HEK293T (cell line): Measurements from ENCODE around the gene CDKN3.

ENCODE experiments used
- CTCF ChIA-PET: fragments of 350-600 bp; formaldehyde crosslinking; extraction: SDS; loops from one replicate; lab custom pipeline; 2021; ENCODE audit warnings: antibody characterized with exemption, inconsistent platforms; lab: Yijun Ruan, JAX
- POLR2A ChIA-PET: fragments of 350-600 bp; formaldehyde crosslinking; extraction: SDS; loops from one replicate; lab custom pipeline; 2020; ENCODE audit warnings: antibody characterized with exemption, inconsistent platforms; lab: Yijun Ruan, JAX
- DNase-seq: peaks from one replicate; pipeline ENCODE4 v3.0.0; 2012; ENCODE audit warnings: mixed read lengths; ENCODE audit errors: extremely low spot score
- ARNT ChIP-seq: fragments of 450-650 bp; IDR thresholded peaks from 2 replicates; pipeline ENCODE4 v1.6.1; 2017; ENCODE audit warnings: mild to moderate bottlenecking
- BHLHE40 ChIP-seq: fragments of 450-650 bp; IDR thresholded peaks from 2 replicates; pipeline ENCODE4 v1.6.1; 2016; ENCODE audit warnings: mild to moderate bottlenecking, moderate library complexity, borderline replicate concordance
- CTBP1 ChIP-seq: fragments of 450-650 bp; IDR thresholded peaks from 2 replicates; pipeline ENCODE4 v1.6.1; 2016; ENCODE audit warnings: borderline replicate concordance
- ELF4 ChIP-seq: fragments of 450-650 bp; IDR thresholded peaks from 2 replicates; pipeline ENCODE4 v1.6.1; 2017; ENCODE audit warnings: antibody characterized with exemption
- FOXA1 ChIP-seq: fragments of 450-650 bp; IDR thresholded peaks from 2 replicates; pipeline ENCODE4 v1.6.1; 2016; ENCODE audit warnings: mild to moderate bottlenecking
- FOXK2 ChIP-seq: fragments of 450-650 bp; IDR thresholded peaks from 2 replicates; pipeline ENCODE4 v1.6.1; 2016; ENCODE audit warnings: mild to moderate bottlenecking
- FOXM1 ChIP-seq: fragments of 450-650 bp; IDR thresholded peaks from 2 replicates; pipeline ENCODE4 v1.6.1; 2017; ENCODE audit warnings: mild to moderate bottlenecking, borderline replicate concordance
- HDGF ChIP-seq: fragments of 450-650 bp; IDR thresholded peaks from 2 replicates; pipeline ENCODE4 v1.6.1; 2017; ENCODE audit warnings: antibody characterized with exemption, borderline replicate concordance
- L3MBTL2 ChIP-seq: fragments of 450-650 bp; conservative IDR thresholded peaks from 2 replicates; pipeline ENCODE4 v1.6.1; 2016; ENCODE audit warnings: mild to moderate bottlenecking
- LEF1 ChIP-seq: fragments of 450-650 bp; IDR thresholded peaks from 2 replicates; pipeline ENCODE4 v1.6.1; 2017; ENCODE audit warnings: mild to moderate bottlenecking, borderline replicate concordance
- NFRKB ChIP-seq: fragments of 450-650 bp; IDR thresholded peaks from 2 replicates; pipeline ENCODE4 v1.6.1; 2016; ENCODE audit warnings: mild to moderate bottlenecking, moderate library complexity
- SP1 ChIP-seq: fragments of 450-650 bp; IDR thresholded peaks from 2 replicates; pipeline ENCODE4 v1.6.1; 2017
- SUZ12 ChIP-seq: fragments of 450-650 bp; IDR thresholded peaks from 2 replicates; pipeline ENCODE4 v1.6.1; 2016; ENCODE audit warnings: mild to moderate bottlenecking
- TARDBP ChIP-seq: fragments of 450-650 bp; IDR thresholded peaks from 2 replicates; pipeline ENCODE4 v1.6.1; 2016
- ZNF384 ChIP-seq: fragments of 450-650 bp; IDR thresholded peaks from 2 replicates; pipeline ENCODE4 v1.6.1; 2016
- TF ChIP-seq, protein P1 (sequence below): fragments of 450-650 bp; IDR thresholded peaks from 2 replicates; pipeline ENCODE4 v1.6.1; 2016

The CDKN3 gene

DNA sequence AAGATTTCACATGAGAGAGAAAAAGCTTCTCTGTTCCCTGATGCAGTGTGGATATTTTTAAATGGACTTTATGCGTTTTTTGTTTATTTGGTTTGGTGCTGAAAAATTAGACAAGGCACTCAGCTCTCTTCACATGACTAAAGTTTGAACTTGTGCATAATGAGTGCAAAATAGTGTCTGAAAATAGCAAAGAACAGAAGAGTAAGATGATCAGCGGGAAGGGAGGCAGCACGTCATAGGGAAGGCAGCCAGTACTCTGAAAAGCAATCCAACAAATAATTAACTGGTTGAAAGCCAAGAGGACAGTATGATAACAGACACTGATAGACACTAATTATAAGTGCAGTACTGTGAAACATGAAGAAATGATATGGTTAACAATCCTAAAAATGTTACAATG, 46.6 kb upstream of the CDKN3 start:
- no peak for DNase-seq
- TF ChIP-seq HDGF: no peak
- TF ChIP-seq SP1: no peak
- no peak for TF ChIP-seq ARNT
- TF ChIP-seq LEF1: no peak
- TF ChIP-seq FOXA1: no peak
- no peak for TF ChIP-seq SUZ12
- TF ChIP-seq BHLHE40: no peak
- ChIA-PET CTCF (interaction anchor here (0.8 to 1.5 kb wide), 2 partner anchors 341 to 1055 kb away, joined by 3 to 7 read pairs; no protein-coding TSS in a partner anchor), POLR2A (interaction anchor here (1.3 kb wide), 1 partner anchor 17 kb away, joined by 6 read pairs; no protein-coding TSS in a partner anchor)

DNA sequence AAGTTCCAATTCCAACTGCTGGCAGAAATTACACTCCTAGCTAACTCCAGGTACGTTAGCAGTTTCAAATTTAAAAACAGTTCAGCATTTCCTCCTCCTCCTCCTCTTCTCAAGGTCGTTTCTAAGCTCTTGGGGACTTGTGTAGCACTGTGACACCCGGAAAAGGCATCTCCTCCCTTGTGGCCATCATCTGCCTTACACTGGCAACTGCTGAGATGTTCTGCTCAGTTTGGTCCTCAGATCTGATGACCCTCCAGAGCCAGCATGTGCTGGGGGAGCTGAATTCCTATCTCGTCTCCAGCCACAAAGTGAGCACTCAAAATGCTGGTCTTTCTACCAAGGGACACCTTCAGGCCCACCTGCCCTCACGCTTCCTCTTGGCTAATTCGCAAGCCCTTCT, 43.5 kb upstream of the CDKN3 start:
- TF ChIP-seq ARNT: no peak
- no peak for TF ChIP-seq HDGF
- TF ChIP-seq CTBP1: no peak
- TF ChIP-seq L3MBTL2: no peak
- TF ChIP-seq NFRKB: no peak
- TF ChIP-seq FOXA1: no peak
- no peak for TF ChIP-seq SP1
- no peak for TF ChIP-seq LEF1
- TF ChIP-seq TARDBP: no peak
- TF ChIP-seq FOXM1: no peak
- no peak for TF ChIP-seq ELF4
- no peak for TF ChIP-seq ZNF384
- no peak for TF ChIP-seq FOXK2
- ChIA-PET POLR2A (no interaction called here), CTCF (no interaction called here)
- no peak for DNase-seq

DNA sequence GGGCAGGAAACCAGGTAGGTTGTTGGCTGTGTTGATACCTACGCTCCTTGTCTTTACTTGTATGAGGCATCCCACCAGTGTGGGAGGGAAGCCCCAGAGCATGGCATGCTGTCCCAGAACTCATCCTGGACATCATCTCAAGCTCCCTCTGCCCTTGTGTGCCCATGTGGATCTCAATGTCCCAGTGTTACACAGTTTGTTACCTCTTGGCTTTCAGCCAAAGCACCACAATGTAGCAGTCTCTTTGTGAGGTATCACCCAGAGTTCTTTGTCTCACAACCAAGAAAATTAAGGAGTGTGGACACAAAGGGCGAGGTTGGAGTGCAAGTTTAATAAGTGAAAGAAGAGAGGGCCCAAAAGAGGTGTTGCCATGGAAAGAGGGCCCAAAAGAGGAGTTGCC, 43.1 kb upstream of the CDKN3 start:
- ChIA-PET POLR2A (no interaction called here), CTCF (interaction anchor here (1.4 kb wide), 1 partner anchor 13 kb away, joined by 3 read pairs; no protein-coding TSS in a partner anchor)
- TF ChIP-seq FOXK2 (no peak), CTBP1 (no peak), SUZ12 (no peak), ARNT (no peak), ELF4 (no peak), L3MBTL2 (no peak)
- DNase-seq: no peak

DNA sequence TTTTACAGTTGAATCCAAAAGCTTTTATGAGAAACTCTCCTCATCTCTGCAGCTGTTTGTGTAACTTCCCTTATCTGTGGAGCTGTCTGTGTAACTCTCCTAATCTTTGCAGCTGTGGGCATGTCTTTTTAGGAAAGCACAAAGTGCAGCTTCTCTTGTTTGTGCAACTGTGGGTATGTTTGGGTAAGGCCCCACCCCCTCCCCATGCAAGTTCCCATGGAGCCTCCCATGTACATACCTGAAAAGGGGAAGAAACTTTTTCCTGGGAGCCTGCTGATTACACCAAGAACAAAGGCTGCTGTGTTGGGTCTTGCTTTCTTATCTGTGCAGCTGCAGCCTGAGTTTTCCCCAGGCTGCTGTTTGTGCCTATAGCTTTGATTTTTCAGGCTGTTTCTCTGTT, 42.7 kb upstream of the CDKN3 start:
- DNase-seq: no peak
- POLR2A ChIA-PET: no interaction called here

DNA sequence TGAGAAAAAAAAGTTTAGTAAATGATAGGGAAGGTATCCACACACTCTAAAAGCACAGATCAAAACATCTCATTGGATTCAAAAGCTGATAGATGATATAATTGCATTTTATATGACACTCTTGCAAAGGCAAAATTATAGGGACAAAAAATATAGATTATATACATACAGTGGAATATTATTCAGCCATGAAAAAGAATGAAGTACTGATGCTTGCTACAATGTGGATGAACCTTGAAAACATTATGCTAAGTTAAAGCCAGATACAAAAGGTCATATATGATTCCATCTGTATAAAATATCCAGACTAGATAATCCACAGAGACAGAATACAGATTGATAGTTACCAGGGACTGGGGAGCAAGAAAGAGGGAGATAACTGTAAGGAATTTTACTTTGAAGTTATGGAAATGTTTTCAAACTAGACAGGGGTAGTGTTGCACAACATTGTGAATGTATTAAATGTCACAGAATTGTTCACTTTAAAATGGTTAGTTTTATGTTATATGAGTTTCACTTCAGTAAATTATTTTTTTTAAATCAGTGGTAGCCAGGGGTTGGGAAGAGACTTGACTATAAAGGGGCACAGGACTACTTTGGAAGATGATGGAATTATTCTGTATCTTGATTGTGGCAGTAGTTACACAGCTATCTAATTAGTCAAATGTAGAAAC, 41.7 kb upstream of the CDKN3 start:
- TF ChIP-seq ELF4 (no peak), TARDBP (no peak), L3MBTL2 (no peak)
- no peak for DNase-seq
- ChIA-PET CTCF (interaction anchor here (1.4 kb wide), 1 partner anchor 12 kb away, joined by 3 read pairs; no protein-coding TSS in a partner anchor), POLR2A (no interaction called here)

More for the DNA sequence above, 42.7 kb upstream of the CDKN3 start:
- TF ChIP-seq L3MBTL2 (no peak), CTBP1 (no peak), NFRKB (no peak), HDGF (no peak), BHLHE40 (no peak), LEF1 (no peak), ZNF384 (no peak), SUZ12 (no peak), ELF4 (no peak), TARDBP (no peak), FOXM1 (no peak)
- CTCF ChIA-PET: interaction anchor here (1.4 kb wide), 1 partner anchor 13 kb away, joined by 3 read pairs; no protein-coding TSS in a partner anchor

DNA sequence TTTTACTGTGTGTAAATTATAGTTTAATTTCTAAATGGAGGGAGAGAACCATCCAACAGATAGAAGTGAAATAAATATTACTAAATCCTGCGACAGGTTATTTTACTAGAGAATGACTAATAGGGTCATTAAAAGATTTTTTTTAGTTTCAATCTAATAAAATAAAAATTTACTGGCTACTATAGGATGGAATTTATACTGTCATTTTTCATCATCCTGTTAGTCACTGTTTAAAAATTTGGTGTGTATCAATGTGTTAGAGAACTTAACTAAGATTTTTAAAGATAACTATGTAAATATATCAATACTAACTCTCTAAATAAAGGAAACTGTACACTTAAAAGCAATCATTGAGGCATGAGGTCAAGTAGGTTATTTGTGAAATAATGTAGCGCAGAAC, 41.1 kb upstream of the CDKN3 start:
- ChIA-PET POLR2A (interaction anchor here (1.6 kb wide), 1 partner anchor 12 kb away, joined by 6 read pairs; no protein-coding TSS in a partner anchor), CTCF (interaction anchor here (1.7 kb wide), 1 partner anchor 8 kb away, joined by 15 read pairs; no protein-coding TSS in a partner anchor)
- TF ChIP-seq SP1: no peak
- TF ChIP-seq, protein P1, sequence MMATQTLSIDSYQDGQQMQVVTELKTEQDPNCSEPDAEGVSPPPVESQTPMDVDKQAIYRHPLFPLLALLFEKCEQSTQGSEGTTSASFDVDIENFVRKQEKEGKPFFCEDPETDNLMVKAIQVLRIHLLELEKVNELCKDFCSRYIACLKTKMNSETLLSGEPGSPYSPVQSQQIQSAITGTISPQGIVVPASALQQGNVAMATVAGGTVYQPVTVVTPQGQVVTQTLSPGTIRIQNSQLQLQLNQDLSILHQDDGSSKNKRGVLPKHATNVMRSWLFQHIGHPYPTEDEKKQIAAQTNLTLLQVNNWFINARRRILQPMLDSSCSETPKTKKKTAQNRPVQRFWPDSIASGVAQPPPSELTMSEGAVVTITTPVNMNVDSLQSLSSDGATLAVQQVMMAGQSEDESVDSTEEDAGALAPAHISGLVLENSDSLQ: no peak
- TF ChIP-seq ARNT: no peak
- no peak for TF ChIP-seq BHLHE40
- TF ChIP-seq FOXK2: no peak
- no peak for TF ChIP-seq CTBP1
- TF ChIP-seq NFRKB: no peak
- TF ChIP-seq FOXM1: no peak
- TF ChIP-seq FOXA1: no peak
- no peak for TF ChIP-seq L3MBTL2
- no peak for TF ChIP-seq LEF1
- no peak for TF ChIP-seq HDGF
- TF ChIP-seq ELF4: no peak
- TF ChIP-seq ZNF384: no peak
- no peak for TF ChIP-seq TARDBP
- no peak for TF ChIP-seq SUZ12
- no peak for DNase-seq

DNA sequence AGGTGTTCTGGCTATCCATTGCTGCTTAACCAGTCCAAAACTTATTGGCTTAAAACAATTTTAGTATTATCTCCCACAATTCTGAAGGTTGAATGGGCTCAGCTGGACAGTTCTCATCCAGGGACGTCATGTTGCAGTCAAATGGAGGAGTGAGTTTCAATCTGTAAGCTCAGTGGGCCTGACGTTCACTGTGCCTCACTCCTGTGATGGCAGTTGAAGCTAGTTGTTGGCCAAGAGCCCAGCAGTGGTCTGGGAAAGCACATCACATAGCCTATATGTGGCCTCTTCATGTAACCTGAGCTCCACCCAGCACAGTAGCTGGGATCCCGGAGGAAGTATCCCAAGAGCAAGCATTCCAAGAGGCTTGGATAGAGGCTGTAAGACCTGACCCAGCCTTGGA, 40.6 kb upstream of the CDKN3 start:
- TF ChIP-seq LEF1: no peak
- TF ChIP-seq NFRKB: no peak
- no peak for TF ChIP-seq ARNT
- TF ChIP-seq CTBP1: no peak
- TF ChIP-seq BHLHE40: no peak
- no peak for TF ChIP-seq HDGF
- TF ChIP-seq FOXM1: no peak
- TF ChIP-seq ZNF384: no peak
- TF ChIP-seq, protein P1: no peak
- TF ChIP-seq L3MBTL2: no peak
- no peak for TF ChIP-seq FOXK2
- no peak for TF ChIP-seq TARDBP
- no peak for TF ChIP-seq ELF4
- TF ChIP-seq FOXA1: no peak
- ChIA-PET CTCF (interaction anchor here (1.7 kb wide), 1 partner anchor 8 kb away, joined by 15 read pairs; no protein-coding TSS in a partner anchor), POLR2A (interaction anchor here (1.1 to 1.6 kb wide), 2 partner anchors 11 to 153 kb away, joined by 4 to 6 read pairs; partner anchors contain the start of gene CGRRF1)
- no peak for DNase-seq
